Duodenal mucosa (tissue), 2 donors: Measurements from ENCODE around the gene OPTN.
"Not testable (repeated sequence)": the region's sequence is repeated elsewhere in the genome, so short reads cannot be mapped to it uniquely, and the experiment has no call there.

Source experiments
- H3K27ac ChIP-seq: one replicate; pipeline ENCODE4 v1.7.0; 2013; ENCODE audit warnings: low read depth, low read length
- H3K27me3 ChIP-seq, 2 donors: one replicate each; pipeline ENCODE4 v1.7.0; 2013; ENCODE audit warnings: low read length in 2 of 2, control low read depth in 1 of 2; ENCODE audit not compliant: insufficient read depth in 2 of 2, control insufficient read depth in 1 of 2
- H3K36me3 ChIP-seq, 2 donors: one replicate each; pipeline ENCODE4 v1.7.0; 2013; ENCODE audit warnings: low read length in 2 of 2, control low read depth in 1 of 2; ENCODE audit not compliant: insufficient read depth in 2 of 2, control insufficient read depth in 1 of 2
- H3K4me1 ChIP-seq, 2 donors: one replicate each; pipeline ENCODE4 v1.7.0; 2013; ENCODE audit warnings: low read length in 2 of 2, control low read depth in 1 of 2; ENCODE audit not compliant: insufficient read depth in 2 of 2, control insufficient read depth in 1 of 2
- H3K4me3 ChIP-seq, 2 donors: one replicate each; pipeline ENCODE4 v1.7.0; 2013; ENCODE audit warnings: low read length in 2 of 2, low read depth in 1 of 2
- H3K9ac ChIP-seq, 2 donors: one replicate each; pipeline ENCODE4 v1.7.0; 2013; ENCODE audit warnings: low read length in 2 of 2, low read depth in 1 of 2
- H3K9me3 ChIP-seq, 2 donors: one replicate each; pipeline ENCODE4 v1.7.0; 2013; ENCODE audit warnings: low read length in 2 of 2, control low read depth in 1 of 2; ENCODE audit not compliant: control insufficient read depth in 1 of 2

OPTN gene

DNA sequence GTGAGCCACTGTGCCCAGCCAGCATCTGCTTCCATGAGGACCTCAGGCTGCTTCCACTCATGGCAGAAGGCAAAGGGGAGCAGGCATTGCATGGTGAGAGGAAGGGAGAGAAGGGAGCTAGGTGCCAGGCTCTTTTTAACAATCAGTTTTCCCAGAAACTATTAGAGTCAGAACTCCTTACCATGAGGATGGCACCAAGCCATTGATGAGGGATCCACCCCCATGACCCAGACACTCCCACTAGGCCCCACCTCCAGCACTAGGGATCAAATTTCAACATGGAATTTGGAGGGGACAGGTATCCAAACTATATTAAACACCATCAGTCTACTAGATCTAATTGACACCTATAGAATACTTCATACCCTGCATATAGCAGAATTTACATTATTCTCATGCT lies 47.2 kb downstream of the OPTN start:
- Histone ChIP-seq H3K4me1 (no peaks in the 10 kb centered on the region), H3K36me3 (peaks cover 5 to 9% of the 10 kb centered on the region in 2 donors), H3K27ac (no peak overlapping the region), H3K4me3 (no peak overlapping the region), H3K9me3 (peaks cover 0 to 6% of the 10 kb centered on the region in 2 donors), H3K27me3 (no peaks in the 10 kb centered on the region), H3K9ac (no peak overlapping the region)

DNA sequence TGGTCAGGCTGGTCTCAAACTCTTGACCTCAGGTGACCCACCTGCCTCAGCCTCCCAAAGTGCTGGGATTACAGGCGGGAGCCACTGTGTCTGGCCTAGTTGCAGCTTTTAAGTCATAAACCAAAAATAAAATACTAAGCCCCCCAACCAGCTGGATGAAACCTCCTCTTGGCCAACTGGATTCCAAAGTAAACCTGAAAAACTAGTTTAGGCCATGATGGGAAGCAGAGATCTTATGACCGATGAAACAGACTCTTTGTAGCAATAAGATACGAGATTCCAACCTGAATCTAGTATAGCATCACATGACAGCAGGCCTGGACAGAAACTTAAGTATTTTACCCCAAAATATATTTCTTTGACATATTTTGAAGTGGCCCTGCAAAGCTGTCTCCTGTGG lies 52.3 kb downstream of the OPTN start:
- H3K4me3 ChIP-seq: no peak overlapping the region
- no peaks in the 10 kb centered on the region for H3K27me3 ChIP-seq
- H3K36me3 ChIP-seq: no peaks in the 10 kb centered on the region
- H3K9ac ChIP-seq: no peak overlapping the region
- no peak overlapping the region for H3K27ac ChIP-seq
- H3K4me1 ChIP-seq: no peaks in the 10 kb centered on the region
- H3K9me3 ChIP-seq: no peaks in the 10 kb centered on the region

DNA sequence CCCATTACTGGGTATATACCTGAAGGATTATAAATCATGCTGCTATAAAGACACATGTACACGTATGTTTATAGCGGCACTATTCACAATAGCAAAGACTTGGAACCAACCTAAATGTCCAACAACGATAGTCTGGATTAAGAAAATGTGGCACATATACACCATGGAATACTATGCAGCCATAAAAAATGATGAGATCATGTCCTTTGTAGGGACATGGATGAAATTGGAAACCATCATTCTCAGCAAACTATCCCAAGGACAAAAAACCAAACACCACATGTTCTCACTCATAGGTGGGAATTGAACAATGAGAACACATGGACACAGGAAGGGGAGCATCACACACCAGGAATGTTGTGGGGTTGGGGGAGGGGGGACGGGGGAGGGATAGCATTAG lies 55.9 kb downstream of the OPTN start:
- H3K27ac ChIP-seq, H3K27me3 ChIP-seq: not testable (repeated sequence)

DNA sequence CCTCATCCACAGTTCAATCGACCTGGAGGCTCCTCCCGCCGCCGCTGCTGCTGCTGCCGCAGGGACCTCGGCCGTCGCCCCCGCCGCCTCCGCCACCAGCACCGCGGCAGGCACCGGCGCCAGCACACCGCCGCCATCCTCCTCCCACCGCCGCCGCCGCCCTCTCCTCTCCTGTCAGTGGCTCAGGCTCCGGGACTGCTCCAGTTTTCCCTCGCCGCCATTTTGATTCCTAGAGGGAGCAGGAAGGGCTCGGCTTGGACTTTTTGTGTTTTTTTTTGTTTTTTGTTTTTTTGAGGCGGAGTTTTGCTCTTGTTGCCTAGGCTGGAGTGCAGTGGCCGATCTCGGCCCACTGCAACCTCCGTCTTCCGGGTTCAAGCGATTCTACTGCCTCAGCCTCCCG lies 58.4 kb downstream of the OPTN start:
- no peaks in the 10 kb centered on the region for H3K27me3 ChIP-seq
- H3K9me3 ChIP-seq: no peaks in the 10 kb centered on the region
- H3K4me1 ChIP-seq: peaks cover 10 to 19% of the 10 kb centered on the region in 2 donors
- H3K9ac ChIP-seq: peak overlapping the region in 1 of 2 donors; percentile 33
- H3K27ac ChIP-seq: no peak overlapping the region
- H3K36me3 ChIP-seq: no peaks in the 10 kb centered on the region
- H3K4me3 ChIP-seq: peak overlapping the region; percentile 66 to 67

More for the DNA sequence above, 55.9 kb downstream of the OPTN start:
- not testable (repeated sequence) for H3K9ac ChIP-seq, H3K4me3 ChIP-seq, H3K36me3 ChIP-seq, H3K4me1 ChIP-seq, H3K9me3 ChIP-seq

DNA sequence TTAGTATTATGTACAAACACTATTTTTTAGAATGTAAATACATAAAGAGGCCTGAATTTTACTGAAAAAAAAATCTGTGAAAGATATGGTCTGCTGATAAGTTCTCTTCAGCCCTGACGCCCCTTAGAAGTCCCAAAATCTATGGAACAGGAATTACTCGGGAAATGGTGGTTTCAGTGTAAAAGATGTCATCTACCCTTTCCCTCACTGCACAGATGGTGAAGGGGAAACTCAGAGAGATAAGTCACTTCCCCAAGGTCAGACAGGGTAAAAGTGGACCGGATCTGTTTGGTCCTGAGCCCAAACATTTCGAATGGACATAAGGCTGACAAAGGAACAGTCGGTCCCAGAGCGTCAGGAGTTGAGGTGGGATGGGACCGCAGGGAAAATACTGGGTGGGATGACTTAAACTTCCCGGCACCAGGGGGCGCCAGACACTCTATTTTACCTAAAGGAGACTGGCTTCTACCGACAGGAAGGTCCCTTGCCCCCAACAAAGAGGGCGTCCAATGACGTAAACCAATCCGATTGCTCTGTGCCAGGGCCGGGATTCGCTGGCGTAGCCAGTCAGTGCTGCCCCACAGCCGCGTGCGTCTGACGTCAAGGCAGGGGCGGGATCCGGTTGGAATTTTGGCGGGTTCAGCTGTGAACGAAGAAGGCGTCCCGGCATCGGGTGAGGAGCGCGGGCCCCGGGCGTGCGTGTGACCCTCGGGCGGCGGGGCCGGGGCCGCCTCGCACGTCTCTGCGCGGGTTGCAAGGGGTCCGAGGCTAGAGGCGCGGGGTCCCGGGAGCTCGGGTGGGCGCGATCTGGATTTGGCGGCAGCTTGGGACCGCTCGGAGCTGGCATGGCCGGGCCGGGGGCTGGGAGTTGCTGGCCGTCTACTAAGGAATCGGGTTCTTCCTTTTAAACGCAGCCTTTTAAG lies 61.2 kb downstream of the OPTN start, which contains the start of gene MCM10:
Gene MCM10, plus strand, starts transcription at position 625 of the 923 bp plus-strand sequence. CDS start 2,645 bp downstream, outside the sequence.
- Histone ChIP-seq H3K27ac (no peak within 1 kb of the TSS), H3K4me1 (peaks cover 10 to 19% of the 10 kb centered on the region in 2 donors), H3K27me3 (no peaks in the 10 kb centered on the region), H3K9ac (peak within 1 kb of the TSS in 1 of 2 donors; percentile 59), H3K36me3 (no peaks in the 10 kb centered on the region), H3K9me3 (no peaks in the 10 kb centered on the region), H3K4me3 (peak within 1 kb of the TSS; percentile 40 to 73)

DNA sequence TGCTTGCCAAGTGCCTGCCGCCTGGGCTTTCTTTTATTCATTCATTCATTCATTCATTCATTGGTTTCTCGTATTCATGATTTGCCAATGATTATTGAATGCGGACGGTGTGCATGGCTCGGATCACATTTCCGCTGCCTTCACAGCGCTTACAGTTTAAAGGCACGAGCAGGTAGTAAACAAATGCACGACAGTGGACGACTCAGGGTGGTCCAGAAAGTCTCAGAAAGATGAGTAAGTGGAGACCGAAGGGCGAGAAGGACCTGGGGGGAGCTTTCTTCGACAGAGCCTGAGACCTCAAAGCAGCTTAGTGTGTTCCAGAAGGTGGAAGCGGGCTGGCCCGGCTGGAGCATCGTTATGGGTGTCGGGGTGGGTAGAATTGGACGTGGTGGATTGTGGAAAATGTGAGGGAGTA lies 61.9 kb downstream of the OPTN start:
- Histone ChIP-seq H3K4me3 (peak overlapping the region; percentile 40 to 73), H3K4me1 (peaks cover 10 to 19% of the 10 kb centered on the region in 2 donors), H3K9ac (peak overlapping the region in 1 of 2 donors; percentile 59), H3K36me3 (no peaks in the 10 kb centered on the region), H3K27me3 (no peaks in the 10 kb centered on the region), H3K27ac (no peak overlapping the region), H3K9me3 (no peaks in the 10 kb centered on the region)

DNA sequence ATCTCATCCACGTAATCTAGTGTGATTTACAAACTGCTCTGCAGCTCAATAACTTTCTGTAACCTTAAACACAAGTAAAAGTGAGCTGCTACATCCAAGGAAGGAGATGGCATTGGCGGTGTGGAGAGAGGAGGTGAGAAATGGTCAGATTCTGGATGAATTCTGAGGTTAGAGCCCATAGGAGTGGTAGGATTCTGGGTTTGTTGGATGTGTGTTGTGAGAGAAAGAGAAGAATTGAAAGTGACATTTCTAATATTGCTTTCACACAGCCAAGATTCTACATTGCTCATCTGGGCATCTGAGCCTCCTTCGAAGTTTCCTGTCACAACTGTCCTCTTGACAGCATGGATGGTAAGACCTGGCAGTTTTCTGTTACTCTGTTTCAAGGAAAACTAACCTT lies 63.9 kb downstream of the OPTN start:
- Histone ChIP-seq H3K4me1 (peaks cover 10 to 19% of the 10 kb centered on the region in 2 donors), H3K9me3 (no peaks in the 10 kb centered on the region), H3K4me3 (no peak overlapping the region), H3K9ac (no peak overlapping the region), H3K27ac (no peak overlapping the region), H3K27me3 (no peaks in the 10 kb centered on the region), H3K36me3 (no peaks in the 10 kb centered on the region)

DNA sequence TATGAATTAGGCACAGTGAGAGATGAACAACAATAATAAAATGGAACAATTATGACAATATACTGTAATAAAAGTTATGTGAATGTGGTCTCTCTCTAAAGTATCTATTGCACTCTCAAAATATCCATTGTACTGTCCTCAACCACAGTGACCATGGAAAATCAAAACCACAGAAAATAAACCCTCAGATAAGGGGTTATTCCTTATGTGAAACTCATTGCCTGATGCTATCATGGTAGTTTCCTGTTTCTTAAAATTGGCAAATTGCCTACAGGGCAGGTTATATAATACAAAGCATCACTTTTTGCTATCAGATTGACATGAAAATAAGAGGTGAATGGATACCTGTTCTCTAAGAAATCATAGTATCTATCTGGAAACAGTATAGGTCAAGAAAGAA lies 65.2 kb downstream of the OPTN start:
- no peak overlapping the region for H3K9ac ChIP-seq
- no peaks in the 10 kb centered on the region for H3K9me3 ChIP-seq
- no peak overlapping the region for H3K27ac ChIP-seq
- H3K4me1 ChIP-seq: peaks cover 10 to 19% of the 10 kb centered on the region in 2 donors
- no peaks in the 10 kb centered on the region for H3K27me3 ChIP-seq
- H3K36me3 ChIP-seq: no peaks in the 10 kb centered on the region
- no peak overlapping the region for H3K4me3 ChIP-seq

DNA sequence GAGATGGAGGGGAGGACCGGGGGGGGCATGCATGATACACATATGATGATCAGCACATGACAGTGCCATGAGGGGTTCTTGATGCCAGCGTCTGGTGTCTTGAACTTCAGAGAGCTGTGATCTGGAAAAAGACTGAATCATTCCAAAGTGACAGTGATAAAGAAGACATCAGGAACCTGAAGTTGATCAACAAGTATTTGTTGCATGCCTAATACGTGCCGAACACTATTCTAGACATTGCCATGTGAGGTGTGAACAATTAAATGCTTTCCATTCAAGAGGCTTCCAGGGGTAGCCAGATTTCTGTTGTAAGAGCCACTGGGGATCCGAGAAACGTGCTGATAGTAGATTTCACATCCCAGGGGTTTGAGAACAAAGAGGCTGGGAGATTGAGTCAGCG lies 67.6 kb downstream of the OPTN start:
- H3K36me3 ChIP-seq: no peaks in the 10 kb centered on the region

DNA sequence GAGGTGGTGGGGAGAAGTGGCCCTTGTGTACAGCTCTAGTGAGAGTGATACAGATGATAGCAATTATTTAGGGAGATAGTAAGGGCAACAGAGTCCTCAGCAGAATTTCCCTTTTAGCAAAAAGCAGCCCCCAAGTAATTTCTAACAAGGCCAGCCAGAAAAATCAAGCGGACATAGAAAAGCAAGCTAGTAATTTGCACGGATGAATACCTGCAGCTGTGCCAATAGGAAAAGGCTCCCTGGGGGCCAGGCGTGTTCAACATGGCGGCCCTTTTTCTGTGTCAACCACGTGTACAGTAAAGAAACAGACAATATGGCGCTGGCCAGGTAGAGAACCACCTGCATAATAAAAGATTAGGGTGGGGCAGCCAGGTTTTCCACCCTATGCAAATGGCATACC lies 68.8 kb downstream of the OPTN start:
- H3K9me3 ChIP-seq: no peaks in the 10 kb centered on the region
- no peaks in the 10 kb centered on the region for H3K27me3 ChIP-seq
- H3K27ac ChIP-seq: no peak overlapping the region
- H3K4me3 ChIP-seq: no peak overlapping the region
- H3K36me3 ChIP-seq: no peaks in the 10 kb centered on the region
- no peaks in the 10 kb centered on the region for H3K4me1 ChIP-seq
- no peak overlapping the region for H3K9ac ChIP-seq

More for the DNA sequence above, 67.6 kb downstream of the OPTN start:
- Histone ChIP-seq H3K4me1 (no peaks in the 10 kb centered on the region), H3K27me3 (no peaks in the 10 kb centered on the region), H3K9ac (no peak overlapping the region), H3K4me3 (no peak overlapping the region), H3K9me3 (no peaks in the 10 kb centered on the region), H3K27ac (no peak overlapping the region)
